ENCODE data around the gene RNF214.
A peak's percentile ranks its signal among the peaks of the same experiment; 100 is the strongest.

DNA sequence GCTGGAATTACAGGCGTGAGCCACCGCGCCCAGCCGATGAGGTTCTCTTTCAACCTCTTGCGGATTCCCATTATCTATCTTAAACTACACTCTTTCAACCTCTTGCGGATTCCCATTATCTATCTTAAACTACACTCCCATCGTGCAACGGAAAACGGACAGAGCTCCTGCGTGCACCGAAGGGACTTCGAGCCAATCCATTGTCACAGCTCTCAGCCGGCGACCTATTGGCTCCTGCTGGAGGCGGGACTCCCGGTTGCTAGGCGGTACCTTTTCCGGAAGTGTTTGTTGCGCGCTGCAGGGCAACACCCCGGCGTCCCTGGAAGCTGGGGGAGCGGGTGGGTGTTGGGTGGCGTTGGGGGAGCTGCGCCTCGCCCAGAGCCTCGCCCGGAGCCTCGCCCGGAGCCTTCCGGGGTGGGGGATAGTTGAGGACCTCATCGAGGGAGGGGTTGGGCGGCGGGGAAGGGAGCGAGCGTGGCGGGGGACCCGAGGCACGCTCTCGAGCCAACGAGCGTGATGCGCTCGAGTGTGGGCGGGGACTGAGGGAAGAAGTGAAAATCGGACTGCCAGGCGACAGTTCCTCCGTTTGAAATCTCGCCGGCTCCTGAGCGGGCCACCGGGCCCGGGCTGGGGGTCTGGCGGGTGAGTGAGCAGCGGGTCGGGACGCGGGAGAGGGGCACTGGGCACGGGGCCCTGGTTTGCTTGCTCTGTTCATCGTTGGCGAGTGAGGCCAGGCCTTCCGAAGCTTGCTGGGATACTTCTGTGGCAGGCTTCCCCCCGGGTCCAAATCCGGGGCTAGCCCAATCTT lies 95.3 kb downstream of the RNF214 start, which contains the start of gene CEP164:
- no peak for TF ChIP-seq STAT1 (conservative IDR thresholded peaks at IDR 0.05)
- no peak for TF ChIP-seq RCOR1 (conservative IDR thresholded peaks at IDR 0.05; ENCODE audit: low read depth, low read length)
- TF ChIP-seq, protein P1, sequence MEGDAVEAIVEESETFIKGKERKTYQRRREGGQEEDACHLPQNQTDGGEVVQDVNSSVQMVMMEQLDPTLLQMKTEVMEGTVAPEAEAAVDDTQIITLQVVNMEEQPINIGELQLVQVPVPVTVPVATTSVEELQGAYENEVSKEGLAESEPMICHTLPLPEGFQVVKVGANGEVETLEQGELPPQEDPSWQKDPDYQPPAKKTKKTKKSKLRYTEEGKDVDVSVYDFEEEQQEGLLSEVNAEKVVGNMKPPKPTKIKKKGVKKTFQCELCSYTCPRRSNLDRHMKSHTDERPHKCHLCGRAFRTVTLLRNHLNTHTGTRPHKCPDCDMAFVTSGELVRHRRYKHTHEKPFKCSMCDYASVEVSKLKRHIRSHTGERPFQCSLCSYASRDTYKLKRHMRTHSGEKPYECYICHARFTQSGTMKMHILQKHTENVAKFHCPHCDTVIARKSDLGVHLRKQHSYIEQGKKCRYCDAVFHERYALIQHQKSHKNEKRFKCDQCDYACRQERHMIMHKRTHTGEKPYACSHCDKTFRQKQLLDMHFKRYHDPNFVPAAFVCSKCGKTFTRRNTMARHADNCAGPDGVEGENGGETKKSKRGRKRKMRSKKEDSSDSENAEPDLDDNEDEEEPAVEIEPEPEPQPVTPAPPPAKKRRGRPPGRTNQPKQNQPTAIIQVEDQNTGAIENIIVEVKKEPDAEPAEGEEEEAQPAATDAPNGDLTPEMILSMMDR (IDR thresholded peaks at IDR 0.05 in 2 of 3, conservative IDR thresholded peaks at IDR 0.05 in 1 of 3; ENCODE audit: control insufficient read depth in 2 of 3, extremely low read depth in 1 of 3, insufficient read depth in 1 of 3, low read depth in 3 of 3, low read length in 3 of 3) = no peak
- no peak for TF ChIP-seq RUNX3 (IDR thresholded peaks at IDR 0.05; ENCODE audit: low read length)
- peak; percentile 94 for TF ChIP-seq RFX5 (IDR thresholded peaks at IDR 0.05; ENCODE audit: low read depth, low read length)
- TF ChIP-seq, protein P2, sequence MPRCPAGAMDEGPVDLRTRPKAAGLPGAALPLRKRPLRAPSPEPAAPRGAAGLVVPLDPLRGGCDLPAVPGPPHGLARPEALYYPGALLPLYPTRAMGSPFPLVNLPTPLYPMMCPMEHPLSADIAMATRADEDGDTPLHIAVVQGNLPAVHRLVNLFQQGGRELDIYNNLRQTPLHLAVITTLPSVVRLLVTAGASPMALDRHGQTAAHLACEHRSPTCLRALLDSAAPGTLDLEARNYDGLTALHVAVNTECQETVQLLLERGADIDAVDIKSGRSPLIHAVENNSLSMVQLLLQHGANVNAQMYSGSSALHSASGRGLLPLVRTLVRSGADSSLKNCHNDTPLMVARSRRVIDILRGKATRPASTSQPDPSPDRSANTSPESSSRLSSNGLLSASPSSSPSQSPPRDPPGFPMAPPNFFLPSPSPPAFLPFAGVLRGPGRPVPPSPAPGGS (IDR thresholded peaks at IDR 0.05; ENCODE audit: borderline replicate concordance, insufficient read depth, low read depth, low read length, poor library complexity, severe bottlenecking) = no peak
- peak; percentile 64 for TF ChIP-seq SIX5 (IDR thresholded peaks at IDR 0.05; ENCODE audit: low read depth, low read length, severe bottlenecking)
- TF ChIP-seq USF1 (IDR thresholded peaks at IDR 0.05; ENCODE audit: borderline replicate concordance, extremely low read length, insufficient read depth, low read depth, low read length) = no peak
- peak; percentile 53; the same call in 1 of the 2 replicates for TF ChIP-seq CREM (IDR thresholded peaks at IDR 0.05; ENCODE audit: low read depth)
- TF ChIP-seq YY1 (IDR thresholded peaks at IDR 0.05; ENCODE audit: low read depth, low read length) = no peak
- no peak for TF ChIP-seq NR2C2 (IDR thresholded peaks at IDR 0.05; ENCODE audit: borderline replicate concordance, control insufficient read depth, insufficient read length, low read depth)
